Measurements from ENCODE around the gene PSTPIP1. TPM values are rescaled to one million over a fixed set of nuclear protein-coding genes. Genes with fewer than 3 reads are reported as not detected.

PSTPIP1 gene
- total and polyA plus RNA-seq, 2 of the 8 experiments (the other 6 are each of a cell fraction or from before 2014, with no cell fraction given) = 1.6 to 1.8 TPM

- no peak for TF ChIP-seq CHD7 (IDR thresholded peaks at IDR 0.05; ENCODE audit: insufficient replicate concordance, low read length)
- no peak for TF ChIP-seq POLR2A (IDR thresholded peaks at IDR 0.05; ENCODE audit: control extremely low read depth in 1 of 2, low read depth in 2 of 2, low read length in 2 of 2)
- no peak for TF ChIP-seq POU5F1 (IDR thresholded peaks at IDR 0.05; ENCODE audit: low read depth, low read length)
Observed at GRCh38 chr15:77053709-77054108, 58.8 kb downstream of the PSTPIP1 start (continued).
